ENCODE measurements around the gene DNMT3L.
"Not testable (repeated sequence)": the region's sequence is repeated elsewhere in the genome, so short reads cannot be mapped to it uniquely, and the experiment has no call there.

DNMT3L gene

DNA sequence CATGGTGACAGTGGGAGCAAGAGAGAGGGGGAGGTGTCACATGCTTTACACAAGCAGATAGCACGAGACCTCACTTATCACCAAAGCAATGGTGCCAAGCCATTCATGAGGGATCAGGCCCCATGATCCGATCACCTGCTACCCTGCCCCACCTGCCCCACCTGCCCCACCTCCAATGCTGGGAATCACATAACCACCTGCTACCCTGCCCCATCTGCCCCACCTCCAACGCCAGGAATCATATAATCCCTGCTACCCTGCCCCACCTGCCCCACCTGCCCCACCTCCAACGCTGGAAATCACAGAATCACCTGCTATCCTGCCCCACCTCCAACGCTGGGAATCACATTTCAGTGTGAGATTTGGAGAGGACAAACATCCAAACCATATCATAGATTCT lies 13.3 kb upstream of the DNMT3L start:
- no peak for DNase-seq

DNA sequence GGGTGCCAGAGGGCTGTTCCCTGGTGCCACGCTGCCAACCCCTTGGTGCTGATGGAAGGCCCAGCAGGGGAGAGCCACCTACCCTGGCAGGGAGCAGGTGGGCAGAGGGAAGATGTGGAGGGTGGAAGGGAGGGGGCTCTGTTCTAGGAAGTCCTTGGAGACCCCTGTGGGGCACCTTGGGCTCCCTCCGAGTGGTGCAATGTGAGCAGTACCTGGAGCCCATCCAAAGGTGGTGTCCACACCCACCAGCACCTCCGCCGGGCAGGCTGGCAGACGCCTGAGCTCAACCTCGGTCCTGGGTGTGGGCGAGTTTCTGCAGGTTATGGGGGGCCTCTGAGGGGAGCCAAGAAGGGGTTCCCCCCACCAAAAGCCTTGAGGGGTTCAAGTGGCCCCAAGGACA lies 11.3 kb upstream of the DNMT3L start:
- DNase-seq = no peak

DNA sequence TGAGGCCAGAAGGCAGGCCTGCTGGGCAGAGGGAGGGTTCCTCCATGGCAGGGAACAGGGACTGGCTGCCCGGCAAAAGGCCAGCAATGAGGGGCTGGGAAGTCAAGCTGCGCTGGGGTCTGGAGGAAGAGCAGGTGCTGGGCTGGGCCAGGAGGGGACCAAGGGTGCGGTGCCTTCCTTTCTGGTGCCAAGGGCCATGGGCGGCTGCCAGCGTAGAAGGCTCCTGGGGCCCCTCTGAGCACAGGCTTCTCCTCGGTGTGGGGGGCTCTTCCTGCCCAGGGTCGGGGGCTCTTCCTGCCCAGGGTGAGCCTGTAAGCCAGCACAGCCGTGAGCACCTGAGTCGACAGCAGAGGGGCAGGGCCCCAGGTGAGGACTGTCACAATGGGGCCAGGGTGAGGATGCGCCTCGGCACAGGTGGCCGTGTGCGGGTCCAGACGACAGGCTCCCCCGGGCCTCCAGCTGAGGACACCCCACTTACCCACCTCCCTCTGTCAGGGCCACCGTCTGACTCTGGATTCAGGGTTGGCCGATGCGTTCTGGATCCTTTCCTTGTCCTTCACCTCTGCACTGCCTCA lies 10.7 kb upstream of the DNMT3L start:
- no peak for DNase-seq

DNA sequence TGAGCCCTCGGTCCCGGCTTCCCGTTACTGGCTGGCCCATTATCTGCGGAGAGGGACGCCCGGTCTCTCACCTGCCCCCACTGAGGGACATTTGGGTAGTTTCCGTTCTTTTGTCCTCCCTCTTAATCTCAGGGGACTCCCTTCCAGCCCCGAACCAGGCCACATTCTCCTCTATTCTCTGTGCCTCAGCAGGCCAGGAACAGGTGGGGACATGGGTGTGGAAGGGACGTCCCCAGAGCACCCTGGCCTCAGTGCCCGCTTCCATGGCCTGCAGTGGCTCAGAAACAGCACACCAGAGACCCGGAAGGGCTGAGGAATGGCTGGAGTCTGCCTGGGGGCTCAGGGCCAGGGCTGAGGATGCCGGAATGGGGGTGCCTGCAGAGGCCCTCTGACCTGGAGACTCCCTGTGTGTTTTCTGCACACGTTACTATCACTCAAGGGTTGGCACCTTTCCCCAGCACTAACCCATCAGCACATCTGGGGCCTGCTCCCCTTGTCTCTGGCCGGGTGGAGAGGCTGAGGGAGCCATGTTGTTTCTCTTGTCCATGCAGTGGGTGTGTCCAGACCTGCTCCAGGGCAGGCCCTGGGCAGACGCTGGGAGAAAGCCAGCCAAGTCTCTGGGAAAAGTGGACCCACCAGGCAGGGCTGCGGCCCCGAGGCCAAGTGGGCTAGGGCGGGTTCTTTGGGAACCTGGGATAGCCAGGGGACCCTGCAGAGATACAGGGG lies 10.0 kb upstream of the DNMT3L start:
- no peak for DNase-seq

DNA sequence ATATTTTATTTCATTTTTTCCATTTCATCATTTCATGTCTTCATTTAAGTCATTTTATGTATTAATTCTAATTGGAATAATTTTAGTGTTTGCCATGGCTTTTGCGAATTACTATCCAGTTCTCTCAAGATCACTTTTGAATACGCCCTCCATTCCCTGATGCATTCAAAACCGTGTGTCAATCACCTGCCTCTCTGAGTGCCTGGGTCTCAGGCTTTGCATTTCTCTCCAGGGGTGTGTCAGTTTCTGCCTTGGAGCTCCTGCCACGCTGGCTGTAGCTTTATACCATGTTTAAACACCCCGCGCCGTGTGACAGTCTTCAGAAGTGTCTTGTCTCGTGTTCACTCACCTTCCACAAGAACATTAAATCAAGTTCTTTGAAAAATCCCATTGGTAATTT lies 7.4 kb upstream of the DNMT3L start:
- no peak for DNase-seq

DNA sequence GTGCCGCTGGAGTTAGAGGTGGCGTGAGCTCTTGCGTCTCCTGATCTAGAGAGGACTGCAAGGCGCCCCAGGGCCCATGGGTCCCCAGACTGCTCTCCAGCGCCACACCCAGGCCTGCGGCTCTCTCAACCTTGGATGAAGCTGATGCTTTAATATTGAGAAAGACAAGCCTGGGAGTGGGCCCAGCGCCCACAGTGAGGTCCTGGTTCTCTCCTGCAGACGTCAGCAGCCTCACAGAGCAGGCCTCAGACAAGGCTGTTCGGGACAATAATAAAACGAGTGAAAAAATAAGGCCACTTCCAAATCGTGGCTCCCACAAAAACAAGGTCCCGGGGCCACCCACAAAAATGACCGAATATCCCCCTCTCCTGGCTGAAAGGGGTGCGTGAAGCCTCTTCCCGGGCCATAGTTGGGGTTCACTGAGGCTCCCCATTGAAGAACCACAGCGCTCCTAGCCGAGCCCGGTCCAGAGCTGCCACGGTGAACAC lies 6.0 kb upstream of the DNMT3L start:
- DNase-seq = peak; percentile 27 to 36

DNA sequence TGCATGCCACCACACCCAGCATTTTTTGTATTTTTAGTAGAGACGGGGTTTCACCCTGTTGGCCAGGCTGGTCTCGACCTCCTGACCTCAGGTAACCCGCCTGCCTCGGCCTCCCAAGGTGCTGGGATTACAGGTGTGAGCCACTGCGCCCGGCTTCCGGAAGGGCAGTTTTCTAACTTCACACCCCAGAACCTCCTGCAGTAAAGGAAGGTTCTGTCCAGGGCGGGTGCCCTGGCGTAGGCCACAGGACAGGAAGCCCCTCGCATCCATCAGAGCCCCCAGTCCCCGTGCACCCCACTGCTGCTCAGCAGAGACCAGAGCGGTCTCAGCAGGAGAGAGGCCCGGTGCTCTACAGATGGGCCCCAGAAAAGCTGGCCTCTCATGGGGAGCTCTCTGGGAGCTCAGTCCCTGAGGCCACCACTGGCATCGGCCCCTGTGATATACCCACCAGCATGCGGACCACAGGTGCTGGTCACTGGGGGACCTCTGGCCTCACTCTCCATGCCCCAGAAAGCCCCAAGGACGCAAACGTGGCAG lies 4.1 kb upstream of the DNMT3L start:
- DNase-seq = no peak

DNA sequence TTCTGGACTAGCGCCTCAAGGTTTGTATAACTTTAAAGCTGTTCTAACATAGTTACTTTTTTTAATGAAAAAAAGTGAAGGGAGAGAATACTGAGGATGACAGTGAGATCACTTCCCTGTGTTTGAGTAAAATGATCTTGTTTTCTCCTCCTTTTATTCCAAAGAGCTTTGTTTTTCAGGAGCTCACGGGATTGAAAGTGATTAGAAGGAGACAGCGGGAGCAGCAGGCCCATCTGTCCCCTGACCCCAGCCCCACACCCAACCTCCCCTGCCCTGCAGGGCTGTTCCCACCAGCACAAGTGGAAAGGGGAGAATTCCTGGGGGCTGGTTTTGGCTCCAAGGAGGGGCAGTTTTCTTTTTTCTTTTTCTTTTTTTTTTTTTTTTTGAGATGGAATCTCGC lies 2.1 kb upstream of the DNMT3L start:
- DNase-seq = no peak

DNA sequence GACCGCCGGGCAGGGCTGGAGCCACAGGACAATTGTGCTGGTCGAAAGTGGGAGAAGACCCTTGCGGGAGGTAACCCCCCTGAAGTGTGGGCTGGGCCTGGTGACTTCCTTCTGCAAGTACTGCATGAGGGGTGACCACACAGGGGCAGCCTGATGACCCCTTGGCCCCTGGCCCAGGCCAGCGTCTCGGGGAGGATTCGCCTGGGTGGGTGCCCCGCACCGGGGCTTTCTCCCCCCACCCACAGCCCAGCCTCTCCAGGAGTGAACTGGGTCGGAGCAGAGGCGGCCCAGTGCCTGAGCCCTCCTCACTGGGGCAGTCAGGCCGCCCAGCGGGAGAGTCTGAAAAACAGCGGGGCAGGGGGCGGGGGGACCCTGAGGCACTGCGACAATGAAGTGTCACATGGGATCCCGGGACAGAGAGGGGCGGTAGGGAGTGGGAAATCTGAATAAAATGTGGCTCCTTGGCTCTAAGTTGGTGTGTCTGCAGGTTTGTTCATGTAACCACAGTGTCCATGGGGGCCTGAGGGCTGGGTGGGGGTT lies 1.6 kb upstream of the DNMT3L start:
- no peak for DNase-seq

DNA sequence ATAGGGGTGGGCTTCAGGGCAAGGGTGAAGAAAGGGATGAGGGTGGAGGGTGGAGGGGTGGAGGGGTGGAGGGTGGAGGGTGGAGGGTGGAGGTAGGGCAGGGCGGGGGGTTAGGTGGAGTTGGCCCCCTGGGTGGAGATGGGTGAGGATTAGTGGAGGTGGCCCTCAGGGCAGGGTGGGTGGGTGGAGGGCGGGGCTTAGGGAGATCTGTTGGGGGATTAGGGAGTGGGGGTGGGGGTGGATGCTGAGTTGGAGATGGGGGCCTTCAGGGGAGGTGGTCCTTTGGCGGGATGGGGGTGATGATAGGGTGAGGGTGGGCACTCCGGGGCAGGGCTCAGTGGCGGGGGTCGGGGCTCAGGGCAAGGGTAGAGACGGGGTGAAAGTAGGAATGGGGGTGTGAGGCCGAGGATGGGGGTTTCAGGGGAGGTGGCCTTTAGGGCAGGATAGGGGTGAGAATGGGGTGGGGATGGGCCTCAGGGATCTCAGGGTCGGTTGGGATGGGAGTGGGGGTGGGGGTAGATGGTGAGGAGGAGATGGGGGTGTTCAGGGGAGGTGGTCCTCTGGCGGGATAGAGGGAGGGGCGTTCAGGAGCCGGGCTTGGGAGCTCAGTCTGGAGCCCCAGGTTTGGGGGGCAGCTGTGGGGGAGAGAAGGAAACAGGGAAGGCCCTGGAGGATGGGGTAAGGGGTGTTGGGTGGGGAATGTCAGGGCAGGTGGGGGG lies 800 bp upstream of the DNMT3L start:
- DNase-seq = no peak

DNA sequence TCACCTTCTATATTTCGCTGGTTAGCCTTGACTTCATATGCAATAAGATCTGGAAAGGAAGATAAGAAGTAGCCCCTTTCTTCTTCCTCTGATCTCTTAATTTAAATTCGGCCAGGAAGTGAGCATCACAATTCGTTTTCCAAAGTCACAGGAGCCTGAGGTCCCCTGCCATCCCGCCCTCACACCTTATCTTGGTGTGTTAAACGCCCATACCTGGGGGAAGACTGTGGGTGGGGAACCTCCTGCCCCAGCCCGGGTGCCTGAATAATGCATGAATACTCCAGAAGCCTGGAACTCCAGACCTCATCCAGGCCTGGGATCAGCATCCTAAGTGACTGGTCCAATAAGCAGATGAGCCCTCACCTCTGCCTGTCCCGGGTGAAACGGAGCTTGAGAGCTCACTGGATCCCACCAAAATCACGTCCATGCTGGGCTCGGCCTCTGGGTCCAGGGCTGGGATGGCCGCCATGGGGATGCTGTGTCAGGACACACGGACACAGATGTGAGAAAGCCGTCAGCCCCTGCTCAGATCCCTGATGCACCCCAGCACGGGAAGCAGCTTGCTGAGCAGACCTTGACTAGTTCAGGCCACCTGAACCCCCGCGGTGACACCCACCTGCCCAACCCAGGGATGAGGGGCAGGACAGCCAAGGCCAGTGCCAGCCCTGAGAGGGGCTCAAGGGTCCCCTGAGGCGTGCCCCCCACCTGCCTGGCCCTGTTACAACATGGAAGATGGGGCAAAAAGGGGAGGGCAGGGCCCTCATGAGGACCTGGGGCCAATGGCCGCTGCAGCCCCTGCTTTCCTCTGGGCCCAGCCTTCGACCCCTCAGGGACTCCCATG lies 686 bp downstream of the DNMT3L start:
- DNase-seq = no peak

DNA sequence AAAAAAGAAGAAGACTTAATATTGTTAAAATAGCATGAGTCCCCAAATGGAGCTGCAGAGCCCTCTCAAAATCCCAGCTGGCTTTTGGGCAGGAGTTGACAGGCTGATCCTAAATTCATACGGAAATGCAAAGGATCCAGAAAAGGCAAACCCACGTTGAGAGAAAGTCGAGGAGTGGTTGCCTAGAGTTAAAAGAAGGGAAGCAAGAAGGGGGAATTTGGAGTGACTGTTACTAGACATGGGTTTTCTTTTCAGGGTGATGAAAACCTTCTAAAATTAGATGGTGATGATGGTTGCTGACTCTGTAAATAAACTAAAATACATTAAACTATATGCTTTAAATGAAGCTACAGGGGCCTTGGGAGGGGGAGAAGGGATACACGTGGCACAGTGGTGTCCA lies 1.6 kb downstream of the DNMT3L start:
- no peak for DNase-seq

DNA sequence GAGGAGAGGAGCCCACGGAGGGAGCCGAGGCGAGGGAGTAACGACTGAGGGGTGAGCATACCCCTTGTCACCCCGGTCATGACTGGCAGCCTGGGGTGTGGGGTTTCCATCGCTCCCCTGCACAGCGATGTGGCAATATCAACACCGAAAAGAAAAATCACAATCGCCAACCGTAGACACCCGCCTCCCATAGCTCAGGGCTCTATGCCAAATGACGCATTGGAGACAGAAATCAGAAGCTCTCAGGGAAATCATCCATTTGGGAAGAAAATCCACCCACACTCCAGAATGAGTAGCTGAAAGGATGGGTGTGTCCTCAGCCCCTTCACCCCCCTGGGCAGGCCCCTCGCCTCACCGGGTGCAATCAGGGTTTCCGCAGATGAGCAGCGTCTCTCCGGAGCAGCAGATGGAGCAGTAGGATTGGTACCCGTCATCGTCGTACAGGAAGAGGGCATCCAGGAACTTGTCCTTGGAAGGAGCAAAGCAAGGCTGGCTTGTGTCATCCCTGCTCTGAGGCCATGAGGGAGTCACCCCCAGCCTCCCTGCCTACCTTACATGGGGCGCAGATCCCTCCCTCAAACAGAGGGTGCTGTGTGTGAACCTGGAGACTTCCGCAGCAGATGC lies 2.5 kb downstream of the DNMT3L start:
- DNase-seq = no peak

DNA sequence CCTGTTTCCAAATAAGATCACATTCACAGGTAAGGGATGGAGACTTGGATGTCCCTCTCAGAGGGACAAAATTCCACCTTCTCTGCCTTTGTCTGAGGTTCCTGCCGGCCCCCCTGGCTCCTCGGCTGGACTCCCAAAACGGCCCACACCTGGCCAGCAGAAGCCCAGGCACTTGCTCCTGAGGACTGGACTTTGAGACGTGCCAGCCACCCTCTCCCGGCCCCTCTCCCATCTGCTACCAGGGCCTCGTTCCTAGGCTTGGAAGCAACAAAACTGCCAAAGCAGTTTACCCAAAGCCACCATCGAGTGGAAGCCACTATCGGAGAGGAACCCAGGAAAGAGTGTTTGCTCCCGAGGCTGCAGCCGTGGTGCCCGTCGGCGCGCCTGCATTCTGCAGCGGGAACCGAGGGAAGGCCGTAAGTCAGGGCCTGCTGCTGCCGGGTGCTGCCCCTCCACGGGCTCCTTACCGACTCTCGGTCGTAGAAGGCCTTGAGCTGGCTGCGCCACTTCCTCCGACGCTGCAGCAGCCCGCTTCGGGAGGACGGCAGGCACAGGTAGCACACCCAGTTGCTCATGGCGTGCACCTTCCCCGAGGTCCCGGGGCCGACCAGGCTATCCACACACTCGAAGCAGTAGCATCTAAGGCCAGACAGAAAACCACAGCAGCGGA lies 3.5 kb downstream of the DNMT3L start:
- no peak for DNase-seq

DNA sequence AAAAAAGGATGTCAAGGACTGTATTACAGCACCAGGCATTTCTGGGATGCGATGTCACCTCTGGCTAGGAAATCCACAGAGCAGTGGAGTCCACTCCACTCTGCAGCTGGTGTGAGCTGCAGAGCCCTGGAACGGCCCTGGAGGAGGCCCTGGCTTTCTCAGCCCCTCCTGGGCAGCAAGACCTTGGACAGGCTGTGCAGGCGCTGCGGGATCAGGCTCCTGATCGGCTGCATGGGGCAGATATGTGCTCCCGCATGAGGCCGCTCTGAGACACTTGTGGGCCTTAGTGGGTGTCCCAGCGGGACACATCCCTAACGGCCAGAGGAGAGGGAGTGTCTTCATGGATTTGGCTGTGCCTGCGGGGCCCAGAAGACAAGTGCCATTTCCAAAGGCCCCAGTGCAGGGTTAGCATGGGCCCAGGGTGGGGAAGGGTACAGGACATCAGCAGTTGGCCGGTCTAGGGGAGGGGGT lies 6.2 kb downstream of the DNMT3L start:
- DNase-seq = no peak

DNA sequence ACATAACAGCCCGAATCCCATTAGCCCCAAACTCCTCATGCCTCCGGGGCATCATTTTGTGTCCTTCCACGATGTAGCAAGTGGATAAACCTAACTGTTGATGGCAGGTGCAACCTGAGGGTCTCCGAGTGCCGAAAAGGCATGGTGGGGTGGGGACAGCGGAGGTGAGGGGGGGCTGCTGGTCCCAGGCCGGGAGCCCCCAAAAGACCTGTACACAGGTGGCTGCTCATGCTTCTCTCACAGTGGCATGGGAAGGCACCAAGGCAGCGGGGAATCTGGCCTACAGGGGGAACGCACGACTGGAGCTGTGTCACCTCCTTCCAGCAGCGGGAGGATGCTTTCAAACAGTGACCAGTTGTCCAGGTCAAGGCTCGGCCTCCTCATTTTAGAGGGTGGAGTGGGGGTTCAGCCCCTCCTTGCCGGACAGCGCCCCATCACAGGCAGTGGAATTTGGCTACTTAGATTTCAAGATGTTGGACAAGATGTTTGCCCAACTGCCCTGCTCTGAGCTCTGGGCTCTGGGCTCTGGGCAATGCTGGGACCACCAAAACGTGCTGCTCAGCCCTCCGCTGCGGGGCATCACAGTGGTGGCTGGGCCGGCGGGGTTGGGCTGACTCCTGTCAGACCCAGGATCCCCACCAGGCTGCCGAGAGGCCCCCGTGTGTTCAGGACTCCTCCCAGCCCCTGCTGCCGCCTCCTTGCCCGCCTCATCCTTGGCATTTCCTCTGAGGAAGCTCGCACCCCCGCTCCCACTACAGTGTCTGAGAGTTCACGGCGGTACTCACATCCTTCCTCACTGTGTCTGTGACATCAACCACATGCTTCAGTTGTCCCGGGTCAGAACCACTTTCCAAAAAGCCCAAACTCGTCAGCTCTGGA lies 7.6 kb downstream of the DNMT3L start:
- no peak for DNase-seq

DNA sequence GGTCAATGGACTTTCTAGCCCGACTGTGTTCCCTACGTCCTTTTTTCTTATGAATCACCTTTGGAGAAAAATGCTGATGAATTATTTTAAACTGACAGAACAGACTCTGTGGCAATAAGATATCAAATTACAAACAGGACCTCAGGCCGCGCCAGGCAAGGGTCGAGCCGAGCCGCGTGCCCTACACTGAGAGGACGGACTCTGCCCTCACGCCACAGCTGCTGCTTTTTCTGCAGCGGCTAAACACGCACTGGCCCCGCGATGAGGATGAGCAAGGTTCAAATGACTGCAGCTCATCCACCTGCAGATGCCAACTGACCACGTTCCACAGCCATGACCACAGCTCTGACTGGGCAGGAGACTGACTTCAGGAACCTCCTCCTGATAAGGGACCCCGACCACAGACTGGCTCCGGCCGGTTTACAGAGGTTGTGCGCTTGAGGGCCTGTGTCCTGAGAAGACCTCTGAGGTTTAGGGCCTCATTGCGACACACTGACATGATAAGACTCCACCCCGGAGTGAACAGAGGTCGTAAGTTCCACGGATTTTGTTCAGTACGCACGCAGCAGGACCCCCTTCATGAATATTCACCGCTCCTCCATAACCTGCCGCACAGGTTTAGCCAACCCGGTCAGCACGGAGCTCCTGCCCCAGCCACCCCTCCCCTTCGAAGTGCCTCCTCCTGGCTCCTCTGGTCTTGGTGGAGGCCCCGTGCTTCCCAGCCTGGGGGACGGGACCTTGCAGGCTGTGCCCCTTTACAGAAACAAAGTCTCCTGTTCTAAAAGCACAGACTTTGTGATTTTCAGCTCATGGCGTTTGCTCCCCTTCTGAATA lies 12.3 kb downstream of the DNMT3L start:
- not testable (repeated sequence) for DNase-seq

DNA sequence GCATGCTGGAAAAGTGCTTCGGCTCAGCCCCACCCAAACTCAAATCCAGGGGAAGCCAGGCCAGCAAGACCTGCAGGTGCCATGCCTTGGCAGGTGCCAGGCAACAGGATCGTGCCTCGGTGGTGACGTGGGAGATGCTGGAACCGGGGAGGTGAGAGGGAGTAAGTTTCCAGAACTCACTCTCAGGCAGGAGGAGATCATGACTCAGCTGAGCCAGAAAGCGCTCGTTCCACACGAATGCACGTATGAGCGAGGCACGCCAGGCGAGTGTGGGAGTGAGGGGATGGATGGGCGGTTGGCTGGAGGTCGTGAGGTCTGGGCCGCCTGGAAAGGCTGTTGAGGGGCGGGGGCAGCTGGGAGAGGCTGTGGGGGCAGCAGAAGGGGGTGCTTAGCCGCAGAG lies 13.8 kb downstream of the DNMT3L start:
- not testable (repeated sequence) for DNase-seq

DNA sequence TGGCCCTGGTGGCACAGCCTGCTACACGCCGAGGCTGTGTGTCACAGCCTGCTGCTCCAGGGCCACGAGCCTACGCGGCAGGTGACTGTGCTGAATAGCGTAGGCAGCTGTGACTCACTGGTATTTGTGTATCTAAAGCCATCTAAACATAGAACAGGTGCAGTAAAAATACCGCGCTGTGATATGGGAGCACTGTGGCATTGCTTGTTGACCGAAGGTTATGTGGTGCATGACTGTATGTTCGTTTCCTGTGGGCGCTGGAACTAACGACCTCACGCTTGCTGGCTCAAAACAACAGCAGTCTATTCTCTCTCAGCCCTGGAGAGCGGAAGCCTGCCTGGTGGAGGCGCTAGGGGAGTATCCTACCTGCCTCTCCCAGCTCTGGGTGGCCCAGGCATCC lies 17.7 kb downstream of the DNMT3L start:
- DNase-seq = not testable (repeated sequence)

All from CD4-positive, alpha-beta T cell treated with Interleukin-1 beta for 1 hour (primary cell).